ENCODE data around the gene DRAP1. TPM values are rescaled to one million over a fixed set of nuclear protein-coding genes. Genes with fewer than 3 reads are reported as not detected.
"Not testable (repeated sequence)": the region's sequence is repeated elsewhere in the genome, so short reads cannot be mapped to it uniquely, and the experiment has no call there.

DRAP1 gene
- total and polyA plus RNA-seq, 2 donors from 2014 or later, result 51.2 to 150 TPM

GRCh38 chr11:65947603-65948125 lies 28.4 kb downstream of the DRAP1 start:
- intact Hi-C loops (cut with DNase I), result no loop called here
- Histone ChIP-seq H3K4me1 (ENCODE audit: control insufficient read depth in 2 of 3, insufficient read depth in 2 of 3, low read depth in 1 of 3, low read length in 3 of 3) (no peaks in the 10 kb centered on the region), H3K27ac (ENCODE audit: low read depth in 2 of 2, low read length in 2 of 2) (no peak overlapping the region), H3K9me3 (ENCODE audit: control insufficient read depth in 2 of 3, insufficient read depth in 1 of 3, low read length in 3 of 3) (no peaks in the 10 kb centered on the region), H3K27me3 (ENCODE audit: control insufficient read depth, insufficient read depth, low read length) (no peaks in the 10 kb centered on the region), H3K36me3 (ENCODE audit: control insufficient read depth in 2 of 3, insufficient read depth in 3 of 3, low read length in 3 of 3) (no peaks in the 10 kb centered on the region), H3K4me3 (ENCODE audit: low read length in 3 of 3) (no peak overlapping the region), H3K9ac (ENCODE audit: low read length in 3 of 3) (no peak overlapping the region)
- no peak for FAIRE-seq
- TF ChIP-seq CTCF (IDR thresholded peaks at IDR 0.05; ENCODE audit: borderline replicate concordance, extremely low read depth, insufficient read depth), result no peak
- DNase-seq, result peak in 1 of 5 donors; percentile 47

GRCh38 chr11:65950711-65951110 lies 31.5 kb downstream of the DRAP1 start:
- H3K36me3 ChIP-seq (ENCODE audit: control insufficient read depth in 2 of 3, insufficient read depth in 3 of 3, low read length in 3 of 3); FAIRE-seq; H3K9ac ChIP-seq (ENCODE audit: low read length in 3 of 3); H3K27ac ChIP-seq (ENCODE audit: low read depth in 2 of 2, low read length in 2 of 2); intact Hi-C loops (cut with DNase I); H3K27me3 ChIP-seq (ENCODE audit: control insufficient read depth, insufficient read depth, low read length); H3K4me1 ChIP-seq (ENCODE audit: control insufficient read depth in 2 of 3, insufficient read depth in 2 of 3, low read depth in 1 of 3, low read length in 3 of 3); H3K4me3 ChIP-seq (ENCODE audit: low read length in 3 of 3); H3K9me3 ChIP-seq (ENCODE audit: control insufficient read depth in 2 of 3, insufficient read depth in 1 of 3, low read length in 3 of 3): not testable (repeated sequence)
- peak in 1 of 5 donors; percentile 2 for DNase-seq

GRCh38 chr11:65951641-65952040 lies 32.4 kb downstream of the DRAP1 start:
- H3K9me3 ChIP-seq (ENCODE audit: control insufficient read depth in 2 of 3, insufficient read depth in 1 of 3, low read length in 3 of 3); H3K4me3 ChIP-seq (ENCODE audit: low read length in 3 of 3); intact Hi-C loops (cut with DNase I); FAIRE-seq; H3K9ac ChIP-seq (ENCODE audit: low read length in 3 of 3); H3K4me1 ChIP-seq (ENCODE audit: control insufficient read depth in 2 of 3, insufficient read depth in 2 of 3, low read depth in 1 of 3, low read length in 3 of 3); H3K27me3 ChIP-seq (ENCODE audit: control insufficient read depth, insufficient read depth, low read length); H3K27ac ChIP-seq (ENCODE audit: low read depth in 2 of 2, low read length in 2 of 2); H3K36me3 ChIP-seq (ENCODE audit: control insufficient read depth in 2 of 3, insufficient read depth in 3 of 3, low read length in 3 of 3): not testable (repeated sequence)
- DNase-seq, result peak in 1 of 5 donors; percentile 7

GRCh38 chr11:65952052-65952521 lies 32.9 kb downstream of the DRAP1 start:
- FAIRE-seq (no peak), DNase-seq (peak in 1 of 5 donors; percentile 27)
- no peaks in the 10 kb centered on the region for H3K4me1 ChIP-seq (ENCODE audit: control insufficient read depth in 2 of 3, insufficient read depth in 2 of 3, low read depth in 1 of 3, low read length in 3 of 3)
- H3K27me3 ChIP-seq (ENCODE audit: control insufficient read depth, insufficient read depth, low read length), result no peaks in the 10 kb centered on the region
- H3K36me3 ChIP-seq (ENCODE audit: control insufficient read depth in 2 of 3, insufficient read depth in 3 of 3, low read length in 3 of 3), result no peaks in the 10 kb centered on the region
- intact Hi-C loops (cut with DNase I), result no loop called here
- no peak overlapping the region for H3K9ac ChIP-seq (ENCODE audit: low read length in 3 of 3)
- TF ChIP-seq CTCF (IDR thresholded peaks at IDR 0.05; ENCODE audit: borderline replicate concordance, extremely low read depth, insufficient read depth), result no peak
- no peak overlapping the region for H3K27ac ChIP-seq (ENCODE audit: low read depth in 2 of 2, low read length in 2 of 2)
- H3K9me3 ChIP-seq (ENCODE audit: control insufficient read depth in 2 of 3, insufficient read depth in 1 of 3, low read length in 3 of 3), result no peaks in the 10 kb centered on the region
- H3K4me3 ChIP-seq (ENCODE audit: low read length in 3 of 3), result no peak overlapping the region
